Activated naive CD4-positive, alpha-beta T cell treated with anti-CD3 and anti-CD28 coated beads, Interleukin-2, amount 50 U/mL, for 16 hours (primary cell): Measurements from ENCODE around the gene HSDL2.
"Not testable (repeated sequence)": the region's sequence is repeated elsewhere in the genome, so short reads cannot be mapped to it uniquely, and the experiment has no call there.

Experiments used
- DNase-seq: peaks from one replicate; pipeline ENCODE4 v3.0.0-alpha.2; 2020

The HSDL2 gene

DNA sequence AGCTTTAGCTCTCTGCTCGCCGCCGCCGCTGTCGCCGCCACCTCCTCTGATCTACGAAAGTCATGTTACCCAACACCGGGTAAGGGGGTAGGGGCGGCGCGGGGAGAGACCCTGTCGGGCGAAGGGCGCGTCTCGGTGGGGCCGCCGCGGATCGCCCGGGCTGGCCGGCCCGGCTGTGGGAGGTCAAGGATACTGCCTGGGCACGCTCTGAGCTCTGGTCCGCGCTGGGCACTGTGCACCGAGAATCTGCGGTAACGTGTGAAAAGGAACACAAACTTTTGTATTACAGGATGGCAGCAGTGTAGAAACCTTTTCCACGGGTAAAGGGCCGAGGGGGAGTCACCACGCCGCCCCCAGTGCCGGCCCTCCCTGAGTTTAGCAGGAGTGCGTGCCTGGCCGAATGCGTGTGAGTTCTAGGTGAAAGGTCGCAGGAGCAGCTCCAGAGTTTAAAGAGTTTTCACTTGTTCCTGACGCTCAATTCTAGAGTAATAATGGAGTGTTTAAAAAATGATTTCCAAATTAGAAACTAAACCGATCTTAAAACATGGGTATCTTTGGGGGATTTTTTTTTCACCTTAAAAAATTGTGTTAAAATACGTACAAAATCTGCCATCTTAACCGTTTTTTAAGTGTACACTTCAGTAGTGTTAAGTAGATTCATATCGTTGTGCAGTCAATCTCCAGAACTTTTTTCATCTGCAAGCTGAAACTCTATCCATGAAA lies at the start of gene HSDL2:
Gene HSDL2, plus strand, starts transcription at position 7 of the 723 bp plus-strand sequence. Its CDS starts 56 bp downstream, at position 63.
- DNase-seq: peak; percentile 21

DNA sequence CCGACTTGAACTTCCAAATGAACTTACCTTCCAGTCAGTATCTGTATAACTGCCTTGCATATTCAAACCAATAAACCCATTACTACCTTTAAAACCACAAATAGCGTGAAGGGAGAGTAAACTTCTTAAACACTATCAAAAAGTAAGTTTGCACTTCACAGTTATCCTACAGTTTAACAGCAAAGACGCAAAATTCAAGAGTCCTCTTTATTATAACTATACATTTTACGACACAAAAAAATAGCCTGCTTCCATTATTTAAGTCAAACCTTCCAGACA lies 48.3 kb upstream of the HSDL2 start:
- no peak for DNase-seq

DNA sequence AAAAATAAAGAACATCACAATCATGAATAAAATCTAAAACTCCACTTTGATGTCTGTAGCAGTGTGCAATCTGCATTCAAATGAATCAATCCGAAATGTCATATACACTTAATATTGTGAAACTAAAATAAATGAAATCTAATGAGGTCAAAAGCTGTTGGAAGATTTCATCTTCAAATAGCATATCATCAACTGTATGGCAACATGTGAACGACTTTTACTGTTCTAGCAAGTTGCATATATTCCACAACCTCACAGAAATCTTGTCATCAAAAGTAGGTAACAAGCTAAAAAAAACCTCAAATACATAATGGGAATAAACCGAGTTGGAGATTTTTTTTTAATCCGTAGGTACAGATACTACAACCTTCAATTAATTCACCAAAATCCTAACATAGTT lies 47.7 kb upstream of the HSDL2 start:
- no peak for DNase-seq

DNA sequence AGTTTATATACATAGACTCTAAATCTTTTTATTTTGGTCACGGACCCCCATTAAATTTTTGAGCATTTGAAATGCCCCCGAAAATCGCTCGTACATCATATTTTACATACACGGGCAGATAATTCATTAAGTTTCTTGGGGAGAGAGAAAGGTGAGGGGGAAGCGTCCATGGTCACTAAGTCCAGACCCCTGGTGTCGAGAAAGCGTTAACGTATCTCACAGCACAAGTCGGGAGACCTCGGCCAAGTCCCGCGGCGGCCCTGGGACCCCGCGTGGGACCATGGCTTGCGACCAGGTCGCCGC lies 47.3 kb upstream of the HSDL2 start:
- DNase-seq: no peak

DNA sequence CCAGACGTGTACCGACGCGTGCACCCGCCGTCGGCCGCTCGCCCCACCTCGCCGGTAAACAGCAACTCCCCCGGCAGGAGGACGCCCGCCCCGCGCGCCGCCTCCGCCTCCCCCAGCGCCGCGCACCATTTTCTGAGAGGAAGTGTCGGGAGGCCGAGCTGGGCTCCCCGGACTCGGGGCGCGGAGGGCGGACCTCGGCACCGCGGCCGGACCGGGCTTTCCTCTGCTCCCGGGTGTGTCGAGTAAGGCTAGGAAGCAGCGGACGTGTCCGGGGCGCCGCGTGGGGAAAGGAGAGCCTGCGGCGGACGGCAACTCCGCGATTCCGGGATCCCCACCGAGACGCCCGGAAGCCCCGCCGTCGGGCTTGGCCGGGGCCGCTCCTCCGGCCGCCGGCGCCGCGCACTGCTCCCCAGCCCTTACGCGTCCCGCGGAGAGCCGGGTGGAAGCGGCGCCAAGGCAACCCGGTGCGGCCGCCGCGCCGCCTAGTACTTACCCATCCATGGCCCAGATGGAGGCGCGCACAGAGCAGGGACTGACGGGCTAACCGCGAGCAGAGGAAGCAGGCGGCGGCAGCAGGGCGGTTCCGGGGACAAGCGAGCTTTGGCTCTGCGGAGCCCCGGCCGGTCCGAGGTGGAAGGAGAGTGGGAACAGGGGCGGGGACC lies 46.8 kb upstream of the HSDL2 start, which contains the start of gene PTBP3:
Gene PTBP3, minus strand, starts transcription at position 643 of the 662 bp plus-strand sequence. CDS start 35,754 bp downstream, outside the sequence.
- DNase-seq: peak; percentile 79

DNA sequence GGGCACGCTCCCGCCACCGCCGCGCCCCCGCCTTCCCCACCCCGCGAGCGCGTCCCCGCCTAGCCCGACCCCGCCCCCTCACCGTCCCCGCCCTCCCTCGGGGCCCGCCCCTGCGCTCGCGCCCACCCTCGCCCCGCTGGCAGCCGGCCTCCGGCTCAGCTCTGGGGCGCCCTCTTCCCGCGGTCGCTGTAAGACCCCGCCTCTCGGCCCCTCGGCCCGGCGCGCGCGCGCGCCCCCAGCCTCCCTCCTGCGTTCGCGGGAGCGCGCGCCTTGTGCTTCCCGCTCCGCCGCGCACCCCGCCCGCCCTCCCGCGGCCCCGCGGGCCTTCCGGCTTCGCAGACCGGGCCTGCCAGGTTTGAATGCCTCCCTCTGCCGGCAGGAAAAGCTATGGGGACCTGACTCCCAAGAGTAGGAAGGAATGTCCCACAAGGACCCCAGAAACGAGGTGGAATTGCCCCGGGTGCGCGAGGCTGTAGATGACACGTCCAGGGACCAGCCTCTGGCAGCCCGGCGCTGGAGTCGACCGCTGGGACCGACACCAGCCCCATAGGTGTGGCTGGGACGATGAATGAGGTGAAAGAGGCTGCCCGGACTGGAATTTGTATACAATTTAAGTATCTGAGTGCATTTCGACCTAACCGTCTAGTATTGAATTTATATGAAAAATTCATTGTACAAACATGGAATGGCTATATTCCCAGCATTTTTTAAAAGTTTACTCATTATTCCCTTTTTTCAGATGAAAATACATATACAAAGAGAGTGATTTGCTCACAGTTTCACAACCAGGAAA lies 46.1 kb upstream of the HSDL2 start:
- DNase-seq: peak; percentile 93

DNA sequence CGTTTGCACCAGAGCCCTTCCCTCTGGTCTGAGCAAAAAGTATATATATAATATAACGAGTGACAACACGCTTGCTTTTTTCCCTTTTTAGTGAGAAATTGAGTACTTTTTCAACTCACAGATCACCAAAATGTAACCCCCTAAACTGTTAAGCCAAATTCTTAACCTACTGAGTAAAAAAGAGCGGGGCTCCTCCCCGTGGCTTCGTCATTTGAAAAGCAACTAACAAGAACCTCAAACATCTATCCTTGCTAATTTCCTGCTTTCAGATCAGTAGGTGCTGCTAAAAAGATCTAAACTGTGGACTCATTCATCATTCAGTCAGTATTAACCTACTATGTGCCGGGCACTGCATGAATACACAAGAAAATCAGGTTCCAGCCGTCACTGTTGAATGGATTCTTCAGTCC lies 45.5 kb upstream of the HSDL2 start:
- DNase-seq: peak; percentile 65

DNA sequence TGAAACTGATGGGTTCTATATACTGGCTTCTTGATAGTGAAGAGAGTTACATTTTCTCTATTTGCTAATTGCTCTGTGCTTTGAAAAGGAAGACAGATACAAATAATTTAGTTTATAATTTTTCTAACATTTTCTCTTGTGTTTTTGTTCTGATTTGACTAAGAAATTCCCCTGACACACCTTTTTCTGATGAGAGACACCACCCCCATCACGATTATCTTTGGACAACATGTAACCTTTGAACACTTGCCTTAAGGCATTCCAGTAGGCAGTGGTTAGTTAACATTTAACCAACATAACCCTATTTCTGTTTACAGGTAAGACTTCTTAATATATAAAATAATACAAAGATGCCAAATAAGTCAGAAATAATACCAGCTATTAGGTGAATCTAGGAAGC lies 42.4 kb upstream of the HSDL2 start:
- no peak for DNase-seq

DNA sequence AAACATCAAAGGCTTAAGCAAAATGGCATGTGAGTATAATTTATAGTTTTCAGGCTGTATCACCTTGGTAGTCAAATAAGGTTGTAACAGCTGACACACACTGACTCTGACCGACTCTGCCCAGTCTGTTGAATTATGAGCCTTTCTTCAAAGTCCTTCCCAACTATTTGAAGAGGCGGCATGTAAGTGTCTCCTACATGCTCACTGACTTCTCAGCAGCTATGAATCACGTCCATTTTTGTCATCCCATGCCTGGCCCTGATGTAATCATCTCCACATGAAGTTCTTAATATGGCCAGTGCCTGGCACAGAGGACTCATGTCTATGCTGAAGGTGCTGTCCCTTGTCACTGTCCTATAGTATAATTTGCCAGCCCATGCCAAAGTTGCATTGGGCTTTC lies 41.3 kb upstream of the HSDL2 start:
- DNase-seq: no peak

DNA sequence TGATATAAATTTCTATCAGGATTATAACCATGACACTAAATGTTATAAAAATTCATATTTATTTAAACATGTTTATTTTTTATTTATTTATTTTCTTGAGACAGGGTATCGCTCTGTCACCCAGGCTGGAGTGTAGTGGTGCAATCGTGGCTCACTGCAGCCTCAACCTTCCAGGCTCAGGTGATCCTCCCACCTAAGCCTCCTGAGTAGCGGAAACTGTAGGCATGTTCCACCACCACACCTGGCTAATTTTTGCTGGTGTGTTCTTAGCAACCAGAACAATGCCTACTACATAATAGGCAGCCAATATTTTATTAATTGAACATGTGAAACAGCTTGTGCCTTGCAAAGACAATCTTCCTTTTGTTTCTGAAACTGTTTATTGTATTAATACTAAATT lies 40.0 kb upstream of the HSDL2 start:
- no peak for DNase-seq

DNA sequence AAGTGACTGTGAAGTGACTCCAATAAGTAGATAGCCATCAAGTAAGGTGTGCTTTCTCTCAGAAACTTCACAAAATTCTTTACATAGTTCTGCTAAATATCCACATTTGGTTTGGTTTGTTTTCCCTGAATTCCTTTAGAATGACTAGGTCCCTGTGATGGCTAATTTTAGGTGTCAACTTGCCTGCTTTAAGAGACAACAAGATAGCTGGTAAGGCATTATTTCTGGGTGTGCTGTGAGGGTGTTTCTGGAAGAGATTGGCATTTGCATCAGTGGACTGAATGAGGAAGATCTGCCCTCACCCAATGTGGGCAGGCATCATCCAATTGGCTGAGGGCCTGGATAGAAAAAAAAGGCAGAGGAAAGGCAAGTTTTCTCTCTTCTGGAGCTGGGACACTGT lies 38.2 kb upstream of the HSDL2 start:
- DNase-seq: no peak

DNA sequence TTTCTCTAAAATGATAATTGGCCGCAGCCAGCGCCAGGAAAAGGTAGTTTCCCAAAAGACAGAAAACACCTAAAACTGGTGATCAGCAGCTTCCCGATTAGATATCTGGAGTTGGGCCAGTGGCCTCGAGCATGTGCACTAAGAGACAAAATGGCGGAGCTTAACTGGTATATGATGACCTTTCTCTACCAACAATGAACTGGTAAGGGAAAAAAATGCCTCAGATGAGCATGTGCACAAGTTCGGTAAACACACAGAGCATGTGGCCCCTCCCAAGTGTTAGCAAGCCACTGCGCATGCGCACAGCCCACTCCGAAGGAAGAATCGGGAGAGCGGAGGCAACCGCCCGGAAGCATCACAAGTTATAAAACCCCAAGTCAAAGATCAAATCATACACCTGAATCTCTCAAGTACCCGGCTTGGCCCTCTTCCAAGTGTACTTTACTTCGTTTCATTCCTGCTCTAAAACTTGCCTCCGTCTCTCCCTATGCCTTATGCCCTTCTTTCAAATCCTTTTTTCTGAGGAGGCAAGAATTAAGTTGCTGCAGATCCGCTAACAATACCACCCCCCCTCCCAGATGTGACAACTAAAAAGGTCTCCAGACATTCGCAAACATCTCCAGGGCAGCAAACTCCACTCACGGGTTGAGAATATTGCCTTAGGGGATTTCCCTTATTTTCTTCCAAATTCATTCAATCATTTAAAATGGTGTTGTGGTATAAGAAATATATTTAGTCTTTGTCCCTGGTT lies 31.5 kb upstream of the HSDL2 start:
- peak; percentile 74 for DNase-seq

DNA sequence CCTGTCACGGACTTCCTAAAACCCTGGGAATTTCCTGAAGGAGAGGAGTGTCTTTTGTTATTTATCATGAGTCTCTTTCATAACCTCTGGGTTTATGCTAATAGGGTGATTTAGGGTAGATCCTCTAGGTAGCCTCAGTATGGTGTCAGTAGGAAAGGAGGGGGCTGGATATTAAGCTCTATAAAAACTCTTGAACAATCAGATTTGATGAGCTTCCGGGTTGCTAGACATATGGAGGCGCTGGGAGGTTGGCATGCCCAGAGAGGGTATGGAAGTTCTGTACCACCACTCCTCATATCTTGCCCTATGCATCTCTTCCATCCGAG lies 30.9 kb upstream of the HSDL2 start:
- no peak for DNase-seq

DNA sequence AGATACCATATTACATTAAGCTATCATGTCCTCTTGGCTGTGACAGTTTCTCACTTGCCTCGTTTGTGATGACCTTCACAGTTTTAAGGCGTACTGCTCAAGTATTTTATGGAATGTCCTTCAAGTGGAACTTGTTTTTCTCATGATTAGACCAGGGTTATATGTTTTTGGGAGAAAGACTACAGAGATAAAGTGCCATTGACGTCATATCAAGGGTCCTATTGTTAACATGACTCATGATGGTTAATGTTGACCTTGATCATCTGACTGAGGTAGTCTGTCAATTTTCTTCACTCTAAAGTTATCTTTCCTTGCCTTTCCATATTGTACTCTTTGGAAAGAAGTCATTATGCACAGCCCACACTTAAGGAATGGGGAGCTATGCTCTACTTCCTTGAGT lies 28.7 kb upstream of the HSDL2 start:
- DNase-seq: no peak

DNA sequence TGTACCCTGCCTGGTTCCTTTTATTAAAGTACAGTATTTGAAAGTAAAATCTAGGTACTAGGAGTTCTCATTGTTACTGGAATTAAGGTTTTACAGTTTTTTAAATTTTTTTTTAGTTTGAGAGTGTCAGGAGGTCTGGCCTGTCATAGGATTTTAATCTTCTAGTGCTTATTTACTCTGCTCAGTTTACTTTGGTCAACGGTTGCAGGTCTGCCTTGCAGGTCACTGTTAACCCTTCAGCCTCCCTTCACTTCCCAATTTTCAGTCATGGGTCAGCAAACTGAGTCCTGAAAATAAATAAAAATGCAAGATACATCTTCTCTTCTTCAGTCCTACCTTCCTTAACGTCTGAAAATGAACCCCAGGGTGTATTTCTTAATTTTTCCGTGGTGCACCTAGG lies 27.7 kb upstream of the HSDL2 start:
- no peak for DNase-seq

DNA sequence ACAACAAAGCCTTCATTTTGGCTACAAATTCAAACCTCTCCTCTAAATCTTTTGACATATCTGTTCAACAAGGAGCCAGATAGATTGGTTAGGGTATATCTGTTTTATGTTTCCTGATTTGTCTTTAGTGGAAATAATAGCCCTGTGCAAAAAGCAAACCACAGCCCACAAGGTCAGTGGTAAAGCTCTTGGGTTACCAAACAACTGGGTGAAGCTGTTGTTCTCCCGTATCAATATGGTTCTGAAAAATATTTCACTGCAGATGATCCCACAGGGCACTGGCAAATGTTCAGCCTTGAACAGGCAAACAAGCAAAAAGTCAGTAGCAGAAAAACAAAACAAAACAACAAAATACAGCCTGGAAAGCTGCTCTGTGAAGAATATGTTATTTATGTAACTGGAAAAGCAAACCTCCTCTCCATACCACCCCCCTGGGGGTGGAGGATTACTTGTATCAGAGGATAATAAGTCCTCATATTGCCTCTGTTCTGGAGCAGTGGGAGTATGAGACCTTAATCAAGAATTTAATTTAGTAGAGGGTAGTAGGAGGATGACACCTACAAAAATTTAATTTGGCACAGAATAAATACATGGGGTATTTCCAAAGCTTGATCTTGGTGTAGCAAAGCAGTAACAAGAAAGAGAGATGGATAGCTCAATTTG lies 25.7 kb upstream of the HSDL2 start:
- no peak for DNase-seq

DNA sequence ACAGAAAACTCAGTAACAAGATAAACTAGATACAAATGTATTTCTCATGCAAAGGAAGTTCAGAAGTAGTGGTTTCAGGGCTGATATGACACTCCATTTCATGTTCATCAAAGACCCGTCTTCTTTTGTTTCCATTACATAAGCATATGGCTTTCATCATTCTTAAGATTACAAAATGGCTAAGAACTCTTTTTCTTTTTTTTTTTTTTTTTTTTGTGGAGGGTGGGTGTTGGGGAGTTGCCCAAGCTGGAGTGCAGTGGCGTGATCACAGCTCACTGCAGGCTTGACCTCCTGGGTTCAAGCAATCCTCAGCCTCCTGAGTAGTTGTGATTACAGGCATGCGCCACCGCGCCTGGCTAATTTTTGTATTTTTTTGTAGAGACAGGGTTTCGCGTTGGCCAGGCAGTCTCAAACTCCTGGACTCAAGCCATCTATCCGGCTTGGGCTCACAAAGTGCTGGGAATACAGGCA lies 24.4 kb upstream of the HSDL2 start:
- DNase-seq: no peak

DNA sequence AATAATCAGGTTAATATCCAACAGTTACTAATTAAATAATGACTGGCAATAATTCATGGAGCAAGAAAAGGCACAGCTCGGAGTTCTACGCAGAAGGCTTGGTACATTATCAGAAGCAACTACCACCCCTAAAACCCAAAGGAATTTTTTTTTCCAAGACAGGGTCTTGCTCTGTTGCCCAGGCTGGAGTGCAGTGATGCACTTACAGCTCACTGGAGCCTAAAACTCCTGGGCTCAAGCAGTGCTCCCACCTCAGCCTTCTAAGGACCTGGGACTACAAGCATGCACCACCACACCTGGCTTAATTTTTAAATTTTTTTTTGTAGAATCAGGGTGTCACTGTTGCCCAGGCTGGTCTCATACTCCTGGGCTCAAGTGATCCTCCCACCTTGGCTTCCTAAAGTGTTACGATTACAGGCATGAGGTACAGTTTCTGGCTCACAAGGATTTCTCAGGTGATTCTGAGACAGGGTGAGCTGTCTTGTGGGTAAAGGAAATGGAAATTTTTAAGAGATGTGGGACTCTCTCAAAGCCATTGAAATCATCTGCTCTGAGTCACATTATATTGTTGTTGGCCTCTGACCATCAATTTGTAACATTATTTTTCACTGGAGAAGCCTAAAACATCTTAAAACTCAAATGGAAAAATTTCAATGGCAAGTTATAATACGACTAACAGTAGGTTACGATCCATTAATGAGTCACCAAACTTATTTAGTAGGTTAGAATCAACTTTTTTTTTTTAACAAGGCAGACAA lies 19.7 kb upstream of the HSDL2 start:
- DNase-seq: no peak

DNA sequence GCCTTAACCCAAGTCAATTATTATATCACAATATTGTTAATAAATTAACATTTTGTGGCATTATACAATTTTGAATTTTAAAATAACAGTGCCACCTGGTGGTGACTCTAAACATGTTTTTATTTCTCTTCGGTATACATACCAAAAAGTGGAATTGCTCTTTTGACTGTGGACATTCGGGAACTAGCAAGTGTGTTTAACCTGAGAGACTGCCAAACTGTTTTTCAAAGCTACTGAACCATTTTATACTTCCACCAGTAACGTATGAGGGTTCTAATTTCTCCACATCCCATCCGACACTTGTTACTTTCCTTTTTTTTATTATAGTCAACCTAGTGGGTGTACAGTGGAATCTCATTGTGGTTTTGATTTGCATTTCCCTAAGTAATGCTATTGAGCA lies 18.3 kb upstream of the HSDL2 start:
- DNase-seq: no peak

DNA sequence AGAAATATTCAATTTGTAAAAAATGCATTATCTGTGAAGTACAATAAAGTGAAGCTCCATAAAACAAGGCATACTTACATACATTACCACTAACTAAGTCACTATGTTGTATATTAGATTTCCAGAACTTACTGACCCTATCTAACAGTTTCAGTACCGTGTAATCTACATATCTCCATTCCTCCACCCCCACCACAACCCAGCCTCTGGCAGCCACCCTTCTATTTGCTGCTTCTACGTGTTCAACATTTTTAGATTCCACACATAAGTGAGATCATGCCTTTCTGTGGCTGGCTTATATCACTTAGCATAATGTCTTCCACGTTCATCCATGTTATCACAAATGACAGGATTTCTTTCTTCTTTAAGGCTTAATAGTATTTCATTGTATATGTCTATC lies 15.1 kb upstream of the HSDL2 start:
- no peak for DNase-seq

DNA sequence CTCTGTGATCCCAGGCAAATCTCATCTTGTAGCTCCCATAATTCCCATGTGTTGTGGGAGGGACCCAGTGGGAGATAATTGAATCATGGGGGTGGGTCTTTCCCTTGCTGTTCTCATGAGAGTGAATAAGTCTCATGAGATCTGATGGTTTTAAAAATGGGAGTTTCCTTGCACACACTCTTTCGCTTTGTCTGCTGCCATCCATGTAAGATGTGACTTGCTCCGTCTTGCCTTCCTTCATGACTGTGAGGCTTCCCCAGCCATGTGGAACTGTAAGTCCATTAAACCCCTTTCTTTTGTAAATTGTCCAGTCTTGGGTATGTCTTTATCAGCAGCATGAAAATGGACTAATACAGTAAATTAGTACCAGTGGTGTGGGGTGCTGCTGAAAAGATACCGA lies 14.7 kb upstream of the HSDL2 start:
- not testable (repeated sequence) for DNase-seq

DNA sequence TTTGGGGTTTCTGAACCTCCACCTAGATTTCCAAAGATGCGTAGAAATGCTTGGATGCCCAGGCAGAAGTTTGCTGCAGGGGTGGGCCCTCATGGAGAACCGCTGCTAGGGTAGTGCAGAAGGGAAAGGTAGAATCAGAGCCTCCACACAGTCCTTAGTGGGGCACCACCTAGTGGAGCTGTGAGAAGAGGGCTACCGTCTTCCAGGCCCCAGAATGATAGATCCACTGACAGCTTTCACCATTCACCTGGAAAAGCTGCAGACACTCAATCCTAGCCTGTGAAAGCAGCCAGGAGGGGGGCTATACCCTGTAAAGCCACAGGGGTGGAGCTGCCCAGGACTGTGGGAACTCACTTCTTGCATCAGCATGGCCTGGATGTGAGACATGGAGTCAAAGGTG lies 13.3 kb upstream of the HSDL2 start:
- no peak for DNase-seq
